Dendritic cell treated with granulocyte-macrophage colony-stimulating factor and Interleukin-4, amounts not matched to agents 40 ng/mL and 50 ng/mL, for 4 days (primary cell): Measurements from ENCODE around the gene POC1A.
"Not testable (repeated sequence)": the region's sequence is repeated elsewhere in the genome, so short reads cannot be mapped to it uniquely, and the experiment has no call there.

ENCODE experiments used
- H3K27ac Mint-ChIP-seq: one replicate; pipeline ENCODE4 v1.8.0; 2022; ENCODE audit warnings: mild to moderate bottlenecking, mixed read lengths
- H3K27me3 Mint-ChIP-seq: one replicate; pipeline ENCODE4 v1.8.0; 2022; ENCODE audit warnings: mild to moderate bottlenecking, mixed read lengths
- H3K36me3 Mint-ChIP-seq: one replicate; pipeline ENCODE4 v1.8.0; 2022; ENCODE audit warnings: low read depth, mixed read lengths
- H3K4me1 Mint-ChIP-seq: one replicate; pipeline ENCODE4 v1.8.0; 2022; ENCODE audit warnings: low read depth, mixed read lengths
- H3K4me3 Mint-ChIP-seq: one replicate; pipeline ENCODE4 v1.8.0; 2022; ENCODE audit warnings: mild to moderate bottlenecking, moderate library complexity, mixed read lengths
- H3K9me3 Mint-ChIP-seq: one replicate; pipeline ENCODE4 v1.8.0; 2022; ENCODE audit warnings: mixed read lengths
- intact Hi-C: fragments of 100-400 bp; cut with micrococcal nuclease; formaldehyde crosslinking; loops from one replicate; pipeline ENCODE4 v1.15.0; 2022

The POC1A gene

DNA sequence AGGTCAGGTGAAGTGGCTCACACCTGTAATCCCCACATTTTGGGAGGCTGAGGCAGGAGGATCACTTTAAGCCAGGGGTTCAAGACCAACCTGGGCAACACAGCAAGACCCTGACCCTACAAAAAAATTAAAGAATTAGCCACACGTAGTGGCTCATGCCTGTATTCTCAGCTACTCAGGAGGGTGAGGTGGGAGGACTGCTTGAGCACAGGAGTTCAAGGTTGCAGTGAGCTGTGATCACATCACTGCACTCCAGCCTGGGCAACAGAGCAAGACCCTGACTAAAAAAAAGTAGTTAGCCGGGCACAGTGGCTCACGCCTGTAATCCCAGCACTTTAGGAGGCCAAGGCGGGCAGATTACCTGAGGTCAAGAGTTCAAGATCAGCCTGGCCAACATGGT lies 2.2 kb downstream of the POC1A start:
- peaks cover 15% of the 10 kb centered on the region for H3K4me1 Mint-ChIP-seq
- H3K27me3 Mint-ChIP-seq, intact Hi-C loops, H3K9me3 Mint-ChIP-seq, H3K4me3 Mint-ChIP-seq, H3K27ac Mint-ChIP-seq: not testable (repeated sequence)
- H3K36me3 Mint-ChIP-seq = peaks cover 20% of the 10 kb centered on the region

GRCh38 chr3:52150860-52151259 lies 3.4 kb downstream of the POC1A start:
- H3K4me1 Mint-ChIP-seq = peaks cover 15% of the 10 kb centered on the region
- H3K27ac Mint-ChIP-seq = no peak overlapping the region
- H3K36me3 Mint-ChIP-seq = peaks cover 24% of the 10 kb centered on the region
- intact Hi-C loops = no loop called here
- H3K27me3 Mint-ChIP-seq = no peaks in the 10 kb centered on the region
- no peaks in the 10 kb centered on the region for H3K9me3 Mint-ChIP-seq
- H3K4me3 Mint-ChIP-seq = no peak overlapping the region

DNA sequence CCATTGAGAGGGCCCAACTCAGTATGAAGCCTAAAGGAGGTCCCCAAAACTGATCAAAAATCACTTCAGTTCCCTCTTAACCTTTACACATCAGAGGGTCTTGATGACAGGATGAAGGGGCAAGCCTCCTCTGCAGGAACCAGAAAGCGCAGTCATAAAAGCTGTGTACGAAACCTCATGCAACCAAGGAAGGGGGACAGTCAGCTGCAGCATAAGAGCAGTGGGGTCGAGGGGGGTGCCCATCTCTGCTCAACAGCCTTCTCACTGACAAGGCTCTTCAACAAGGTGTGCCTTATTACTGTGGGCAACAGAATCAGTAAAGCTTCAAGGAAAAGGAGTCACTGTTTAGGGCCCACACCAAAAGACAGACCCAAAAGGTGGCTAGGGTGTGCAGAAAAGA lies 3.9 kb downstream of the POC1A start:
- H3K4me1 Mint-ChIP-seq = peaks cover 15% of the 10 kb centered on the region
- H3K36me3 Mint-ChIP-seq = peaks cover 29% of the 10 kb centered on the region

GRCh38 chr3:52149726-52150125 lies 4.5 kb downstream of the POC1A start:
- intact Hi-C loops = no loop called here
- no peaks in the 10 kb centered on the region for H3K9me3 Mint-ChIP-seq
- peaks cover 12% of the 10 kb centered on the region for H3K4me1 Mint-ChIP-seq
- H3K27me3 Mint-ChIP-seq = no peaks in the 10 kb centered on the region
- no peak overlapping the region for H3K4me3 Mint-ChIP-seq
- H3K27ac Mint-ChIP-seq = no peak overlapping the region
- H3K36me3 Mint-ChIP-seq = peaks cover 32% of the 10 kb centered on the region

More for the DNA sequence above, 3.9 kb downstream of the POC1A start:
- H3K27ac Mint-ChIP-seq = no peak overlapping the region
- H3K27me3 Mint-ChIP-seq = no peaks in the 10 kb centered on the region
- H3K4me3 Mint-ChIP-seq = no peak overlapping the region
- no peaks in the 10 kb centered on the region for H3K9me3 Mint-ChIP-seq
- intact Hi-C loops = no loop called here

- H3K9me3 Mint-ChIP-seq = no peaks in the 10 kb centered on the region
- no peak overlapping the region for H3K4me3 Mint-ChIP-seq
- intact Hi-C loops = no loop called here
- no peaks in the 10 kb centered on the region for H3K27me3 Mint-ChIP-seq
- H3K36me3 Mint-ChIP-seq = peaks cover 26% of the 10 kb centered on the region
- no peak overlapping the region for H3K27ac Mint-ChIP-seq
- H3K4me1 Mint-ChIP-seq = peaks cover 13% of the 10 kb centered on the region
Observed at GRCh38 chr3:52149021-52149420, 5.2 kb downstream of the POC1A start.

GRCh38 chr3:52147804-52148203 lies 6.4 kb downstream of the POC1A start:
- H3K36me3 Mint-ChIP-seq = peaks cover 24% of the 10 kb centered on the region
- no peaks in the 10 kb centered on the region for H3K9me3 Mint-ChIP-seq
- H3K27me3 Mint-ChIP-seq = no peaks in the 10 kb centered on the region
- no peak overlapping the region for H3K4me3 Mint-ChIP-seq
- intact Hi-C loops = no loop called here
- H3K27ac Mint-ChIP-seq = no peak overlapping the region
- peaks cover 5% of the 10 kb centered on the region for H3K4me1 Mint-ChIP-seq

DNA sequence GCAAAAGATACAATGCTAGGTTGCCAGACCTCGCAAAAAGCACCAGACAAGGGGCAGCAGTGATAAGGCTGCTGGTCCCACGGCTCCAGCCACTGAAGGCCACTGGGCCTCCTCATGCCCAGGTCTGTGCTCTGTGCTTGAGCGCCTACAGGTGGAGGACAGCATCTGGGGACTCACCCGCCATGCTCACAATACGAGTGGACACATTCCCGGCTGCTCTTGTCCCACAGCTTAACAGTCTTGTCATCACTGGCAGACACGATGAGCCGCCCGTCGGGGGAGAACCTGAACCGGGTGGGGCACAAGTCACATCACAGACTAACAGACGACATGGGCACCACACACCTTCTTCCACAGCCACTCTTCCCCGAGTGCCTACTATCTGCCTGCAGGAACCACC lies 7.4 kb downstream of the POC1A start:
- Mint-ChIP-seq H3K27ac (no peak overlapping the region), H3K4me1 (peaks cover 5% of the 10 kb centered on the region)
- intact Hi-C loops = no loop called here

DNA sequence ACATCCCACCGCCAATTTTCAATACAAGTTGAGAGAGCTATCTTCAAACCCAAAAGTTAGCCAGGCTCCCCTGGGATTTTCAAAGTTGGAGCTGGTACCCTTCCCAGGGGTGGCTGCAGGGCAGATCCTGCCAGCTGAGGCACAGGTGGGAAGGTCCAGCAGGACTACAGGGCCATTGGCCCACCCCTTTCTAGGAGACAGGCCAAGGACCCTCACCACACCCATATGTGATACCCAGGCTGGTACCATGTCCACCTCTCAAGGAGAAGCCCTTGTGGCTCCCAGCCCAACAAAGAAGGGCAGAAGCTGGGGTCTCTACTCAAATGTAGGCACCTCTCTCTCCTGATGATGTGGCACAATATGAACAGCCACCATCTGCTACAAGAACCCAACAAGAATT lies 8.0 kb downstream of the POC1A start:
- Mint-ChIP-seq H3K4me3 (no peak overlapping the region), H3K27ac (no peak overlapping the region), H3K27me3 (no peaks in the 10 kb centered on the region), H3K4me1 (peaks cover 5% of the 10 kb centered on the region), H3K9me3 (no peaks in the 10 kb centered on the region), H3K36me3 (peaks cover 24% of the 10 kb centered on the region)
- intact Hi-C loops = no loop called here

More for the DNA sequence above, 7.4 kb downstream of the POC1A start:
- Mint-ChIP-seq H3K27me3 (no peaks in the 10 kb centered on the region), H3K36me3 (peaks cover 24% of the 10 kb centered on the region), H3K4me3 (no peak overlapping the region), H3K9me3 (no peaks in the 10 kb centered on the region)

DNA sequence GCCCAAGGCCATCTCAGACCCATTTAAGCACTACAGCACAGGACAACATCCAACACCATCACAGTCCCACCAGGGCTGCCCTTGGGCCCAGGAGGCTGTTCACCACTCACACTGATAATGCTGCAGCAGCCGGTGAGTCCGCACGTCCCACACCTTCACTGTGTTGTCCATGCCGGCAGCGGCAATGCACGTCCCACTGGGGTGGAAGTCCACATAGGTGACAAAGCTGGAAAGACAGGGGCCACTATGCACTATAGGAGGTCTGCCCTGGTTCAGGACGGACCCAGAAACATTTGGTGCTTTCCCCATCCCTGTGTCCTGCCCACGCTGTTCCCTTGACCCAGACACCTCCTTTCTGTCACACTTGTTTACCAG lies 8.5 kb downstream of the POC1A start:
- no peaks in the 10 kb centered on the region for H3K27me3 Mint-ChIP-seq
- peaks cover 24% of the 10 kb centered on the region for H3K36me3 Mint-ChIP-seq
- intact Hi-C loops = no loop called here
- no peak overlapping the region for H3K27ac Mint-ChIP-seq
- H3K4me1 Mint-ChIP-seq = peaks cover 5% of the 10 kb centered on the region
- no peaks in the 10 kb centered on the region for H3K9me3 Mint-ChIP-seq
- no peak overlapping the region for H3K4me3 Mint-ChIP-seq

- intact Hi-C loops = loop anchor here (1.0 kb wide), 1 partner anchor 144 kb away; no protein-coding TSS in a partner anchor
- H3K27ac Mint-ChIP-seq = peak overlapping the region; percentile 23
- no peaks in the 10 kb centered on the region for H3K9me3 Mint-ChIP-seq
Observed at GRCh38 chr3:52144796-52145735, 9.2 kb downstream of the POC1A start.

GRCh38 chr3:52144034-52144795 lies 10.0 kb downstream of the POC1A start:
- peaks cover 20% of the 10 kb centered on the region for H3K36me3 Mint-ChIP-seq
- intact Hi-C loops = loop anchor here (1.0 kb wide), 1 partner anchor 143 kb away; no protein-coding TSS in a partner anchor
- H3K27me3 Mint-ChIP-seq = no peaks in the 10 kb centered on the region
- H3K4me3 Mint-ChIP-seq = no peak overlapping the region
- no peaks in the 10 kb centered on the region for H3K9me3 Mint-ChIP-seq
- H3K27ac Mint-ChIP-seq = peak overlapping the region; percentile 31
- peaks cover 5% of the 10 kb centered on the region for H3K4me1 Mint-ChIP-seq

More at GRCh38 chr3:52144796-52145735, 9.2 kb downstream of the POC1A start:
- H3K4me3 Mint-ChIP-seq = no peak overlapping the region
- H3K36me3 Mint-ChIP-seq = peaks cover 24% of the 10 kb centered on the region
- no peaks in the 10 kb centered on the region for H3K27me3 Mint-ChIP-seq
- H3K4me1 Mint-ChIP-seq = peaks cover 5% of the 10 kb centered on the region

GRCh38 chr3:52143616-52144015 lies 10.6 kb downstream of the POC1A start:
- Mint-ChIP-seq H3K27me3 (no peaks in the 10 kb centered on the region), H3K27ac (peak overlapping the region; percentile 31), H3K4me3 (no peak overlapping the region), H3K4me1 (peaks cover 5% of the 10 kb centered on the region), H3K36me3 (peaks cover 16% of the 10 kb centered on the region), H3K9me3 (no peaks in the 10 kb centered on the region)
- intact Hi-C loops = loop anchor here (1.0 kb wide), 1 partner anchor 142 kb away; no protein-coding TSS in a partner anchor

DNA sequence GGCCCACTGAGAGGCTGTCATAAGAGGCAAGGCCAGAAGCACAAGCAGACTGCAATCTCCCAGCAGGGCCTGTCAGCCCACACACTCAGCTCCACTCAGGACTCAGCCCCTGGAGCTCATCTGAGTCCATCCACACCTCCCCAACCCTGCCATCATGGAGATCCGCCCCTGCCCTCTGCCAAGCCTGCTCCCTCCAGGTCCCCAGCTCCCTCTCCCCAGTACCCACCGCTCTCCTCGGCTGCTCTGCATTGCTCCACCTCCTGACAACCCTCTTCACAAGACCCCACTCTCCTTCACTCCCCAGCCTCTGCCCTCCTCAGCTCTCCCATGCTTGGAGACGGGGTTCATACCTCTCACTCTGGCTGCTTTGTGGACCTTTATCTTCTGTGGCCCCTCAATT lies 11.1 kb downstream of the POC1A start:
- Mint-ChIP-seq H3K36me3 (peaks cover 18% of the 10 kb centered on the region), H3K4me3 (no peak overlapping the region), H3K27me3 (no peaks in the 10 kb centered on the region), H3K27ac (peak overlapping the region; percentile 31), H3K9me3 (no peaks in the 10 kb centered on the region), H3K4me1 (peaks cover 5% of the 10 kb centered on the region)
- intact Hi-C loops = no loop called here

DNA sequence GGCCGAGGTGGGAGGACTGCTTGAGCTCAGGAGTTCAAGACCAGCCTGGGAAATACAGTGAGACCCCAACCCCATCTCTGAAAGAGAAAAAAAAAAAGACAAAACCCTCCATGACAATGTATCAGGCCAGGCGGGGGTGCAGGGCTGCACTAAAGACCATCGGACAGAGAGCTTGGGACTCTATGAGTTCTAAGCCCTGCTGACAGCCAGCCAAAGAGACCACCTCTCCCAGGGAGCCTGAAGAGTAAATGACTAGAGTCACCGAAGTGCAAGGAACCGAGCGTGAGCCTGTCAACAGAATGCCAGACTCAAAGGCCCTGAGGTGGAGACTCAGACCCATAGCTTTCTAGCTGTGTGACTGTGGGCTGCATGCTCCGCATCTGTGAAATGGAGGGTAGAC lies 12.5 kb downstream of the POC1A start:
- intact Hi-C loops = no loop called here
- Mint-ChIP-seq H3K4me3 (no peak overlapping the region), H3K27me3 (no peaks in the 10 kb centered on the region), H3K9me3 (no peaks in the 10 kb centered on the region), H3K36me3 (peaks cover 23% of the 10 kb centered on the region), H3K4me1 (peaks cover 5% of the 10 kb centered on the region), H3K27ac (no peak overlapping the region)
